Activated naive CD4-positive, alpha-beta T cell treated with anti-CD3 and anti-CD28 coated beads, Interleukin-2, amount 50 U/mL, for 16 hours (primary cell): ENCODE data around the gene SHH.
A peak's percentile ranks its signal among the peaks of the same experiment; 100 is the strongest.

ENCODE experiments used
- DNase-seq: peaks from one replicate; pipeline ENCODE4 v3.0.0-alpha.2; 2020

Gene SHH

GRCh38 chr7:155790666-155791065 lies 21.6 kb downstream of the SHH start:
- DNase-seq: no peak

GRCh38 chr7:155789001-155789725 lies 23.1 kb downstream of the SHH start:
- no peak for DNase-seq

GRCh38 chr7:155788616-155789000 lies 23.7 kb downstream of the SHH start:
- no peak for DNase-seq

GRCh38 chr7:155787171-155787851 lies 25.0 kb downstream of the SHH start:
- DNase-seq: no peak

- no peak for DNase-seq
These were observed 25.8 kb downstream of the SHH start for GRCh38 chr7:155786491-155786890.

GRCh38 chr7:155785536-155785935 lies 26.7 kb downstream of the SHH start:
- no peak for DNase-seq

GRCh38 chr7:155782466-155782865 lies 29.8 kb downstream of the SHH start:
- no peak for DNase-seq

GRCh38 chr7:155781433-155781832 lies 30.8 kb downstream of the SHH start:
- DNase-seq: no peak

- DNase-seq: no peak
These were observed 31.4 kb downstream of the SHH start for GRCh38 chr7:155780884-155781283.

GRCh38 chr7:155778349-155778748 lies 33.9 kb downstream of the SHH start:
- DNase-seq: no peak

- DNase-seq: no peak
These were observed 35.7 kb downstream of the SHH start for GRCh38 chr7:155776606-155777005.

- no peak for DNase-seq
These were observed 36.6 kb downstream of the SHH start for GRCh38 chr7:155775691-155776090.

GRCh38 chr7:155774947-155775346 lies 37.3 kb downstream of the SHH start:
- DNase-seq: no peak

- DNase-seq: no peak
These were observed 38.7 kb downstream of the SHH start for GRCh38 chr7:155773531-155773930.

- no peak for DNase-seq
These were observed 42.0 kb downstream of the SHH start for GRCh38 chr7:155770241-155770640.

GRCh38 chr7:155769701-155770100 lies 42.6 kb downstream of the SHH start:
- DNase-seq: no peak

- DNase-seq: no peak
These were observed 45.0 kb downstream of the SHH start for GRCh38 chr7:155766966-155767916.

GRCh38 chr7:155766386-155766785 lies 45.9 kb downstream of the SHH start:
- DNase-seq: no peak

- no peak for DNase-seq
These were observed 46.8 kb downstream of the SHH start for GRCh38 chr7:155765458-155765857.

- DNase-seq: peak; percentile 27
These were observed 47.8 kb downstream of the SHH start for GRCh38 chr7:155764438-155764793.

GRCh38 chr7:155763691-155764437 lies 48.4 kb downstream of the SHH start:
- peak; percentile 53 for DNase-seq

GRCh38 chr7:155763122-155763521 lies 49.1 kb downstream of the SHH start:
- DNase-seq: no peak

- no peak for DNase-seq
These were observed 49.6 kb downstream of the SHH start for GRCh38 chr7:155762655-155763054.
